GM12878 (cell line): ENCODE data around the gene DCTN4.

Experiments
- BRCA1 ChIP-seq: IDR thresholded peaks from 2 replicates; pipeline ENCODE4 v1.6.1; 2011; ENCODE audit warnings: low read depth, low read length, improper control_type of control experiment
- CREB1 ChIP-seq: IDR thresholded peaks from 2 replicates; pipeline ENCODE4 v1.6.1; 2012; ENCODE audit warnings: low read depth, mild to moderate bottlenecking, inconsistent platforms
- EZH2 ChIP-seq: IDR thresholded peaks from 2 replicates; pipeline ENCODE4 v1.6.1; 2012; ENCODE audit warnings: low read depth, mild to moderate bottlenecking, control low read depth, inconsistent platforms, low read length, borderline replicate concordance; ENCODE audit not compliant: control insufficient read depth
- MYC ChIP-seq: IDR thresholded peaks from 2 replicates; pipeline ENCODE4 v1.6.1; 2011; ENCODE audit warnings: mild to moderate bottlenecking, low read length, moderate library complexity, inconsistent platforms; ENCODE audit not compliant: insufficient read depth, insufficient replicate concordance, insufficient read length, severe bottlenecking
- NBN ChIP-seq: fragments of 450-650 bp; IDR thresholded peaks from 2 replicates; pipeline ENCODE4 v1.6.1; 2016
- NRF1 ChIP-seq: conservative IDR thresholded peaks from 2 replicates; pipeline ENCODE4 v1.6.1; 2011; ENCODE audit warnings: mild to moderate bottlenecking, low read depth, low read length, improper control_type of control experiment
- SIX5 ChIP-seq: IDR thresholded peaks from 2 replicates; pipeline ENCODE4 v1.6.1; 2011; ENCODE audit warnings: mild to moderate bottlenecking, low read depth, low read length, moderate library complexity; ENCODE audit not compliant: severe bottlenecking
- SMC3 ChIP-seq: IDR thresholded peaks from 2 replicates; pipeline ENCODE4 v1.6.1; 2011; ENCODE audit warnings: low read length, improper control_type of control experiment, borderline replicate concordance
- TCF12 ChIP-seq: IDR thresholded peaks from 2 replicates; pipeline ENCODE4 v1.6.1; 2011; ENCODE audit warnings: low read depth, mild to moderate bottlenecking, low read length
- TF ChIP-seq, protein P1 (sequence below), 3 experiments: IDR thresholded peaks in 2 of 3; conservative IDR thresholded peaks in 1 of 3; 2 replicates each; pipeline ENCODE4 v1.5.1; 2011; ENCODE audit warnings: low read depth in 3 of 3, low read length in 3 of 3, mild to moderate bottlenecking in 3 of 3, control low read depth in 2 of 3, moderate library complexity in 2 of 3, inconsistent platforms in 1 of 3, mixed read lengths in 1 of 3; ENCODE audit not compliant: control insufficient read depth in 2 of 3, insufficient read depth in 1 of 3; ENCODE audit errors: extremely low read depth in 1 of 3
- TF ChIP-seq, protein P2 (sequence below): fragments of 150-350 bp; IDR thresholded peaks from 2 replicates; pipeline ENCODE4 v1.6.1; 2016; ENCODE audit warnings: low read depth, low read length

DNA sequence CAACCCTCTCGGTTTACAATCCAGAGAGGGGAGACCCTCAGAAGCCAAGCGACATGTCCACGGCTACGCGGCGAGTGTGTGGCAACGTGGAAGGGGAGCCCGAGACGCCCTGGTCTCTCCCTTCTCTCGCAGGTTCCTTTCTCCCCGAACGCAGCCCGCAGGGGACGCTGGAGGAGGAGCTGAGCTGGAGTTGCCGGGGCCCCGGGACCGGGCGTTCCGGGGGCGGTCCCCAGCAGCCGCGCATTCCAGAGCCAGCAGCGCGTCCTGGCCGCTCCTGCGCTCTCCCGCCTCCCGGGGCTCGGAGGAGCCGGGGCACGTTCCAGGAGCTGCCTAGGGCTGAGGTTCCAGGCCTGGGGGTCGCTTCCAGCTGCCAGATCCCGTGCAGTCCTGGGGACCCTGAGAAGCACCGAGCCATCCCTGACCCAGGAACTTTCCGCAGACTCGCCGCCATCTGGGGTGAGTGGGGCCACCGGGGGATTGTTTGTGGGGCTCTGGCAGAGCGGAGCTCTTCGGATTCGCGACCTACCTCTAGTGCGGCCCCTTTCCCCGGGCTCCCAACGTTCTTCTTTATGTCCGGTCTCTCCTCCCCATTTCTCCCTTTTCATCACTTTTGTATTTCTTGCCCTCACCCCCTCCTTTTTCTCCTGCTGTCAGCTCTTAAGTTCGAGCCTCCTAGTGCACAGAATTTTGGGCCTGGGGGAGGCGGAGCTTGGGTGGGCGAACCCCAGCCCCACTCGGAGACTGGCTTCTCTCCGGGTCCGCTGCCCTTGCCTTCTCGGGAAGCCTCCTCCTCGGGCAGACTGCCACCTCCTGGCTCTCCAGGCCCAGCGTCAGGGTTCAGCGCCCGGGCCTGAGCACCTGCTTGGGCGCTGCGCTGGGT is 19.9 kb upstream of the DCTN4 start, which contains the start of gene SMIM3:
- TF ChIP-seq, protein P1, sequence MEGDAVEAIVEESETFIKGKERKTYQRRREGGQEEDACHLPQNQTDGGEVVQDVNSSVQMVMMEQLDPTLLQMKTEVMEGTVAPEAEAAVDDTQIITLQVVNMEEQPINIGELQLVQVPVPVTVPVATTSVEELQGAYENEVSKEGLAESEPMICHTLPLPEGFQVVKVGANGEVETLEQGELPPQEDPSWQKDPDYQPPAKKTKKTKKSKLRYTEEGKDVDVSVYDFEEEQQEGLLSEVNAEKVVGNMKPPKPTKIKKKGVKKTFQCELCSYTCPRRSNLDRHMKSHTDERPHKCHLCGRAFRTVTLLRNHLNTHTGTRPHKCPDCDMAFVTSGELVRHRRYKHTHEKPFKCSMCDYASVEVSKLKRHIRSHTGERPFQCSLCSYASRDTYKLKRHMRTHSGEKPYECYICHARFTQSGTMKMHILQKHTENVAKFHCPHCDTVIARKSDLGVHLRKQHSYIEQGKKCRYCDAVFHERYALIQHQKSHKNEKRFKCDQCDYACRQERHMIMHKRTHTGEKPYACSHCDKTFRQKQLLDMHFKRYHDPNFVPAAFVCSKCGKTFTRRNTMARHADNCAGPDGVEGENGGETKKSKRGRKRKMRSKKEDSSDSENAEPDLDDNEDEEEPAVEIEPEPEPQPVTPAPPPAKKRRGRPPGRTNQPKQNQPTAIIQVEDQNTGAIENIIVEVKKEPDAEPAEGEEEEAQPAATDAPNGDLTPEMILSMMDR (IDR thresholded peaks at IDR 0.05 in 2 of 3, conservative IDR thresholded peaks at IDR 0.05 in 1 of 3; ENCODE audit: control insufficient read depth in 2 of 3, extremely low read depth in 1 of 3, insufficient read depth in 1 of 3, low read depth in 3 of 3, low read length in 3 of 3) = peak; percentile 45 to 75 (median 68)
- TF ChIP-seq SMC3 (peak; percentile 51; the same call in 1 of the 2 replicates), BRCA1 (no peak), MYC (no peak), TCF12 (0 out of 2 replicates have a peak, but pooled peaks have one; percentile 4), EZH2 (no peak), NBN (no peak; the same call in 1 of the 2 replicates), SIX5 (no peak), NRF1 (no peak), CREB1 (no peak)
- TF ChIP-seq, protein P2, sequence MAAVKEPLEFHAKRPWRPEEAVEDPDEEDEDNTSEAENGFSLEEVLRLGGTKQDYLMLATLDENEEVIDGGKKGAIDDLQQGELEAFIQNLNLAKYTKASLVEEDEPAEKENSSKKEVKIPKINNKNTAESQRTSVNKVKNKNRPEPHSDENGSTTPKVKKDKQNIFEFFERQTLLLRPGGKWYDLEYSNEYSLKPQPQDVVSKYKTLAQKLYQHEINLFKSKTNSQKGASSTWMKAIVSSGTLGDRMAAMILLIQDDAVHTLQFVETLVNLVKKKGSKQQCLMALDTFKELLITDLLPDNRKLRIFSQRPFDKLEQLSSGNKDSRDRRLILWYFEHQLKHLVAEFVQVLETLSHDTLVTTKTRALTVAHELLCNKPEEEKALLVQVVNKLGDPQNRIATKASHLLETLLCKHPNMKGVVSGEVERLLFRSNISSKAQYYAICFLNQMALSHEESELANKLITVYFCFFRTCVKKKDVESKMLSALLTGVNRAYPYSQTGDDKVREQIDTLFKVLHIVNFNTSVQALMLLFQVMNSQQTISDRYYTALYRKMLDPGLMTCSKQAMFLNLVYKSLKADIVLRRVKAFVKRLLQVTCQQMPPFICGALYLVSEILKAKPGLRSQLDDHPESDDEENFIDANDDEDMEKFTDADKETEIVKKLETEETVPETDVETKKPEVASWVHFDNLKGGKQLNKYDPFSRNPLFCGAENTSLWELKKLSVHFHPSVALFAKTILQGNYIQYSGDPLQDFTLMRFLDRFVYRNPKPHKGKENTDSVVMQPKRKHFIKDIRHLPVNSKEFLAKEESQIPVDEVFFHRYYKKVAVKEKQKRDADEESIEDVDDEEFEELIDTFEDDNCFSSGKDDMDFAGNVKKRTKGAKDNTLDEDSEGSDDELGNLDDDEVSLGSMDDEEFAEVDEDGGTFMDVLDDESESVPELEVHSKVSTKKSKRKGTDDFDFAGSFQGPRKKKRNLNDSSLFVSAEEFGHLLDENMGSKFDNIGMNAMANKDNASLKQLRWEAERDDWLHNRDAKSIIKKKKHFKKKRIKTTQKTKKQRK = no peak
